Central memory CD8-positive, alpha-beta T cell (primary cell): Measurements from ENCODE around the gene C4B.
A peak's percentile ranks its signal among the peaks of the same experiment; 100 is the strongest.
"Not testable (repeated sequence)": the region's sequence is repeated elsewhere in the genome, so short reads cannot be mapped to it uniquely, and the experiment has no call there.

Source experiments
- ATAC-seq: fragments of 150-1000 bp; cut with Tn5 transposase; replicated peaks from 2 replicates; pipeline ENCODE4 v1.10.0; 2022; ENCODE audit warnings: mild to moderate bottlenecking, moderate FRiP score, moderate number of reproducible peaks; ENCODE audit not compliant: poor library complexity, severe bottlenecking; ENCODE audit errors: extremely low read depth
- DNase-seq, 2 donors: peaks; one replicate each; pipeline ENCODE4 v3.0.0; 2021; ENCODE audit warnings: low spot score in 2 of 2
- H3K27ac Mint-ChIP-seq: one replicate; pipeline ENCODE4 v1.8.0; 2022; ENCODE audit warnings: low read depth, mild to moderate bottlenecking, moderate library complexity, mixed read lengths
- H3K27me3 Mint-ChIP-seq: one replicate; pipeline ENCODE4 v1.8.0; 2022; ENCODE audit warnings: mixed read lengths
- H3K36me3 Mint-ChIP-seq: one replicate; pipeline ENCODE4 v1.8.0; 2022; ENCODE audit warnings: mild to moderate bottlenecking, moderate library complexity, mixed read lengths; ENCODE audit not compliant: insufficient read depth
- H3K4me1 Mint-ChIP-seq: one replicate; pipeline ENCODE4 v1.8.0; 2022; ENCODE audit warnings: mixed read lengths
- H3K4me3 Mint-ChIP-seq: one replicate; pipeline ENCODE4 v1.8.0; 2022; ENCODE audit warnings: mild to moderate bottlenecking, moderate library complexity, mixed read lengths
- H3K9me3 Mint-ChIP-seq: one replicate; pipeline ENCODE4 v1.8.0; 2022; ENCODE audit warnings: mixed read lengths

Gene C4B

GRCh38 chr6:32014547-32014946, at the start of gene C4B:
C4B (plus strand) TSS chr6:32014795; CDS start chr6:32014846, 51 bp downstream.
- not testable (repeated sequence) for H3K27me3 Mint-ChIP-seq, H3K36me3 Mint-ChIP-seq, H3K27ac Mint-ChIP-seq, ATAC-seq, H3K4me3 Mint-ChIP-seq, H3K9me3 Mint-ChIP-seq, H3K4me1 Mint-ChIP-seq, DNase-seq

GRCh38 chr6:31965700-31966099, 48.9 kb upstream of the C4B start:
- Mint-ChIP-seq H3K36me3 (peaks cover 50% of the 10 kb centered on the region), H3K4me3 (no peak overlapping the region), H3K9me3 (no peaks in the 10 kb centered on the region), H3K4me1 (peaks cover 34% of the 10 kb centered on the region), H3K27me3 (no peaks in the 10 kb centered on the region), H3K27ac (no peak overlapping the region)
- ATAC-seq (no peak), DNase-seq (no peak)

- peak overlapping the region; percentile 57 for H3K27ac Mint-ChIP-seq
- no peak for ATAC-seq
- no peaks in the 10 kb centered on the region for H3K9me3 Mint-ChIP-seq
- DNase-seq, result no peak
- H3K36me3 Mint-ChIP-seq, result peaks cover 48% of the 10 kb centered on the region
- H3K27me3 Mint-ChIP-seq, result no peaks in the 10 kb centered on the region
- H3K4me1 Mint-ChIP-seq, result peaks cover 34% of the 10 kb centered on the region
- no peak overlapping the region for H3K4me3 Mint-ChIP-seq
These were observed 48.1 kb upstream of the C4B start for GRCh38 chr6:31966506-31966905.

GRCh38 chr6:31966997-31967925, 47.3 kb upstream of the C4B start:
- peaks cover 52% of the 10 kb centered on the region for H3K36me3 Mint-ChIP-seq
- H3K9me3 Mint-ChIP-seq, result no peaks in the 10 kb centered on the region
- DNase-seq, result no peak
- no peak overlapping the region for H3K4me3 Mint-ChIP-seq
- H3K4me1 Mint-ChIP-seq, result peaks cover 35% of the 10 kb centered on the region
- H3K27me3 Mint-ChIP-seq, result no peaks in the 10 kb centered on the region
- no peak for ATAC-seq
- peak overlapping the region; percentile 57 for H3K27ac Mint-ChIP-seq

GRCh38 chr6:31967926-31968320, 46.7 kb upstream of the C4B start:
- peak overlapping the region; percentile 39 for H3K27ac Mint-ChIP-seq
- ATAC-seq (no peak), DNase-seq (no peak)
- H3K9me3 Mint-ChIP-seq, result no peaks in the 10 kb centered on the region
- peaks cover 37% of the 10 kb centered on the region for H3K4me1 Mint-ChIP-seq
- no peak overlapping the region for H3K4me3 Mint-ChIP-seq
- peaks cover 55% of the 10 kb centered on the region for H3K36me3 Mint-ChIP-seq
- no peaks in the 10 kb centered on the region for H3K27me3 Mint-ChIP-seq

GRCh38 chr6:31968326-31968725, 46.3 kb upstream of the C4B start:
- H3K4me3 Mint-ChIP-seq, result no peak overlapping the region
- H3K4me1 Mint-ChIP-seq, result peaks cover 40% of the 10 kb centered on the region
- no peaks in the 10 kb centered on the region for H3K27me3 Mint-ChIP-seq
- peaks cover 54% of the 10 kb centered on the region for H3K36me3 Mint-ChIP-seq
- H3K27ac Mint-ChIP-seq, result peak overlapping the region; percentile 39
- H3K9me3 Mint-ChIP-seq, result no peaks in the 10 kb centered on the region
- no peak for ATAC-seq
- no peak for DNase-seq

- no peak for ATAC-seq
- peaks cover 54% of the 10 kb centered on the region for H3K36me3 Mint-ChIP-seq
- no peaks in the 10 kb centered on the region for H3K27me3 Mint-ChIP-seq
- H3K27ac Mint-ChIP-seq, result peak overlapping the region; percentile 99
- DNase-seq, result no peak
- peaks cover 47% of the 10 kb centered on the region for H3K4me1 Mint-ChIP-seq
- no peaks in the 10 kb centered on the region for H3K9me3 Mint-ChIP-seq
- H3K4me3 Mint-ChIP-seq, result peak overlapping the region; percentile 81
These were observed 45.5 kb upstream of the C4B start for GRCh38 chr6:31968791-31969711.

GRCh38 chr6:31969712-31970603, 44.6 kb upstream of the C4B start:
- H3K4me3 Mint-ChIP-seq, result peak overlapping the region; percentile 81
- H3K27ac Mint-ChIP-seq, result peak overlapping the region; percentile 99
- H3K27me3 Mint-ChIP-seq, result no peaks in the 10 kb centered on the region
- DNase-seq (no peak), ATAC-seq (no peak)
- H3K9me3 Mint-ChIP-seq, result no peaks in the 10 kb centered on the region
- H3K36me3 Mint-ChIP-seq, result peaks cover 46% of the 10 kb centered on the region
- H3K4me1 Mint-ChIP-seq, result peaks cover 48% of the 10 kb centered on the region

GRCh38 chr6:31970604-31971271, 43.9 kb upstream of the C4B start:
- Mint-ChIP-seq H3K9me3 (no peaks in the 10 kb centered on the region), H3K27me3 (no peaks in the 10 kb centered on the region), H3K4me3 (peak overlapping the region; percentile 81), H3K27ac (peak overlapping the region; percentile 99), H3K4me1 (peaks cover 48% of the 10 kb centered on the region), H3K36me3 (peaks cover 39% of the 10 kb centered on the region)
- DNase-seq, result no peak
- ATAC-seq, result no peak

- peak in 1 of 2 donors; percentile 27 for DNase-seq
- no peak for ATAC-seq
- peak overlapping the region; percentile 99 for H3K27ac Mint-ChIP-seq
- no peaks in the 10 kb centered on the region for H3K9me3 Mint-ChIP-seq
- H3K4me1 Mint-ChIP-seq, result peaks cover 48% of the 10 kb centered on the region
- peaks cover 34% of the 10 kb centered on the region for H3K36me3 Mint-ChIP-seq
- H3K4me3 Mint-ChIP-seq, result peak overlapping the region; percentile 81
- no peaks in the 10 kb centered on the region for H3K27me3 Mint-ChIP-seq
These were observed 43.2 kb upstream of the C4B start for GRCh38 chr6:31971279-31971992.
